B cell (primary cell): ENCODE measurements around the gene KIF21B.

Source experiments
- EZH2 ChIP-seq: IDR thresholded peaks from 2 replicates; pipeline ENCODE4 v1.6.1; 2012; ENCODE audit warnings: borderline replicate concordance, low read depth, mild to moderate bottlenecking, moderate library complexity, low read length; ENCODE audit not compliant: insufficient read depth, poor library complexity, severe bottlenecking
- TF ChIP-seq, protein P1 (sequence below): fragments of 200-600 bp; IDR thresholded peaks from one replicate; pipeline ENCODE4 v1.8.0; 2022; ENCODE audit warnings: antibody characterized with exemption, mild to moderate bottlenecking

DNA sequence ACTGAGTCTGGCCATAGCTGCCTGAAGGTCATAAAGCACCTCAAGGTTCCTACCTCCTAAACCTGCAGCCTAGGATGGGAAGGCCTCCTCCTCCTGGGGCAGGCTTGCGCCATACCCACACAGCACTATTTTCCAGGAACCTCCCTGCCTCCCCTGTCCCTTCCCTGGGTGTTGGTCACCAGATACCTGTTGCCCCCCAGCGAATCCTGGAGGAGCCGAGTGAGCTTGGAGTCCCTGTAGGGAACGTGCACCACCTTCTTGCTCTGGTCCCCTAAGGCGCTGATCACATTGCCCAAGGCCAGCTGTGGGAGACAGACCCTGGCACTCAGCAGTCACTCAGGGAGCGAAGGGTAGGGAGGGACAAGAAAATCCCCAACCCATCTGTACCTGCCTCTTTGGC lies 19.4 kb downstream of the KIF21B start:
- TF ChIP-seq, protein P1, sequence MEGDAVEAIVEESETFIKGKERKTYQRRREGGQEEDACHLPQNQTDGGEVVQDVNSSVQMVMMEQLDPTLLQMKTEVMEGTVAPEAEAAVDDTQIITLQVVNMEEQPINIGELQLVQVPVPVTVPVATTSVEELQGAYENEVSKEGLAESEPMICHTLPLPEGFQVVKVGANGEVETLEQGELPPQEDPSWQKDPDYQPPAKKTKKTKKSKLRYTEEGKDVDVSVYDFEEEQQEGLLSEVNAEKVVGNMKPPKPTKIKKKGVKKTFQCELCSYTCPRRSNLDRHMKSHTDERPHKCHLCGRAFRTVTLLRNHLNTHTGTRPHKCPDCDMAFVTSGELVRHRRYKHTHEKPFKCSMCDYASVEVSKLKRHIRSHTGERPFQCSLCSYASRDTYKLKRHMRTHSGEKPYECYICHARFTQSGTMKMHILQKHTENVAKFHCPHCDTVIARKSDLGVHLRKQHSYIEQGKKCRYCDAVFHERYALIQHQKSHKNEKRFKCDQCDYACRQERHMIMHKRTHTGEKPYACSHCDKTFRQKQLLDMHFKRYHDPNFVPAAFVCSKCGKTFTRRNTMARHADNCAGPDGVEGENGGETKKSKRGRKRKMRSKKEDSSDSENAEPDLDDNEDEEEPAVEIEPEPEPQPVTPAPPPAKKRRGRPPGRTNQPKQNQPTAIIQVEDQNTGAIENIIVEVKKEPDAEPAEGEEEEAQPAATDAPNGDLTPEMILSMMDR: no peak
- no peak for TF ChIP-seq EZH2
